HG03460 (cell line): ENCODE measurements around the gene ANKRD26.

Source experiments
- ATAC-seq: cut with Tn5 transposase; IDR thresholded peaks from one replicate; pipeline ENCODE4 v1.9.1; 2021; ENCODE audit not compliant: unreplicated experiment

ANKRD26 gene

GRCh38 chr10:27022048-27022447 is 78.2 kb downstream of the ANKRD26 start:
- ATAC-seq: no peak

GRCh38 chr10:27020243-27020642 is 80.1 kb downstream of the ANKRD26 start:
- ATAC-seq: no peak

- no peak for ATAC-seq
Measured at GRCh38 chr10:27019827-27020226, 80.5 kb downstream of the ANKRD26 start.

- no peak for ATAC-seq
Measured at GRCh38 chr10:26997610-26998009, 102.7 kb downstream of the ANKRD26 start.

- no peak for ATAC-seq
Measured at GRCh38 chr10:26994743-26995142, 105.6 kb downstream of the ANKRD26 start.

- ATAC-seq: no peak
Measured at GRCh38 chr10:26987851-26988250, 112.4 kb downstream of the ANKRD26 start.

GRCh38 chr10:26983156-26983555 is 117.1 kb downstream of the ANKRD26 start:
- no peak for ATAC-seq

- ATAC-seq: no peak
Measured at GRCh38 chr10:26982058-26982457, 118.2 kb downstream of the ANKRD26 start.

GRCh38 chr10:26981232-26981824 is 119.0 kb downstream of the ANKRD26 start:
- no peak for ATAC-seq

- ATAC-seq: no peak
Measured at GRCh38 chr10:26978519-26978918, 121.8 kb downstream of the ANKRD26 start.

GRCh38 chr10:26977635-26978034 is 122.7 kb downstream of the ANKRD26 start:
- ATAC-seq: no peak

- ATAC-seq: no peak
Measured at GRCh38 chr10:26970667-26971066, 129.6 kb downstream of the ANKRD26 start.

GRCh38 chr10:26969145-26969926 is 131.0 kb downstream of the ANKRD26 start:
- ATAC-seq: peak; percentile 84

- no peak for ATAC-seq
Measured at GRCh38 chr10:26962835-26963234, 137.5 kb downstream of the ANKRD26 start.

GRCh38 chr10:26960308-26960707 is 140.0 kb downstream of the ANKRD26 start:
- no peak for ATAC-seq

GRCh38 chr10:26959841-26960240 is 140.5 kb downstream of the ANKRD26 start:
- ATAC-seq: no peak
